GM12878 (cell line): ENCODE data around the gene PLS1. TPM values are rescaled to one million over a fixed set of nuclear protein-coding genes. Genes with fewer than 3 reads are reported as not detected.
"Not testable (repeated sequence)": the region's sequence is repeated elsewhere in the genome, so short reads cannot be mapped to it uniquely, and the experiment has no call there.

Experiments
- ATAC-seq: fragments of 200-7000 bp; cut with Tn5 transposase; 3 replicates; pipeline ENCODE4 v1.9.1; 2020; ENCODE audit warnings: mild to moderate bottlenecking, moderate library complexity
- BruUV-seq: library from RNA; stranded (reverse); fragments of 400-500 nt; replicated peaks from 2 replicates; lab custom pipeline; 2021; lab: Mats Ljungman, UMichigan
- CTCF ChIA-PET: fragments of 300-600 bp; sonication (Branson Sonifier 250); formaldehyde crosslinking; extraction: SDS; loops from one replicate; lab custom pipeline; 2021; ENCODE audit warnings: inconsistent platforms; lab: Yijun Ruan, JAX
- POLR2A ChIA-PET: fragments of 350-600 bp; formaldehyde crosslinking; extraction: SDS; loops from one replicate; lab custom pipeline; 2021; ENCODE audit warnings: inconsistent platforms; lab: Charles Lee
- RAD21 ChIA-PET: fragments of 300-600 bp; sonication (Branson Sonifier 250); formaldehyde crosslinking; loops from one replicate; lab custom pipeline; 2023; ENCODE audit warnings: antibody characterized with exemption; ENCODE audit not compliant: unreplicated experiment; lab: Charles Lee
- SMC1A ChIA-PET: fragments of 300-600 bp; sonication (Branson Sonifier 250); formaldehyde crosslinking; loops from one replicate; lab custom pipeline; 2023; ENCODE audit not compliant: unreplicated experiment, uncharacterized antibody; lab: Charles Lee
- DNase-seq: peaks from one replicate; pipeline ENCODE4 v3.0.0-alpha.2; 2011; ENCODE audit warnings: low read depth, low spot score
- FAIRE-seq: peaks from 3 replicates; lab custom pipeline; 2011; peaks lifted over from hg19 to GRCh38; lab: Jason Lieb, UNC
- H2AFZ ChIP-seq: 2 replicates; pipeline ENCODE4 v1.6.0; 2011; ENCODE audit warnings: low read depth, low read length, control low read depth; ENCODE audit not compliant: control insufficient read depth
- H3K27ac ChIP-seq: 2 replicates; pipeline ENCODE4 v1.5.1; 2011; ENCODE audit warnings: control low read depth; ENCODE audit not compliant: control insufficient read depth, insufficient read depth
- H3K27me3 ChIP-seq, 2 experiments: replicated peaks in 1 of 2; 2 replicates each; pipeline versions ENCODE4 v1.6.0 to v1.6.1; 2011; ENCODE audit warnings: low read length in 1 of 2; ENCODE audit not compliant: control insufficient read depth in 2 of 2, insufficient read depth in 2 of 2
- H3K36me3 ChIP-seq, 2 experiments: 2 replicates each; pipeline ENCODE4 v1.5.1; 2011; ENCODE audit warnings: low read length in 1 of 2; ENCODE audit not compliant: control insufficient read depth in 2 of 2, insufficient read depth in 2 of 2
- H3K4me1 ChIP-seq: 2 replicates; pipeline ENCODE4 v1.6.1; 2011; ENCODE audit warnings: mild to moderate bottlenecking, low read length, moderate library complexity, mixed read lengths; ENCODE audit not compliant: control insufficient read depth, insufficient read depth
- H3K4me2 ChIP-seq: 2 replicates; pipeline ENCODE4 v1.6.0; 2011; ENCODE audit warnings: control low read depth; ENCODE audit not compliant: control insufficient read depth, insufficient read depth
- H3K4me3 ChIP-seq: fragments of 200-600 bp; sonication (generic); 2 replicates; pipeline ENCODE4 v1.5.1; 2016
- H3K79me2 ChIP-seq: 2 replicates; pipeline ENCODE4 v1.6.0; 2011; ENCODE audit warnings: low read length; ENCODE audit not compliant: control insufficient read depth, insufficient read depth
- H3K9ac ChIP-seq: 2 replicates; pipeline ENCODE4 v1.8.0; 2011; ENCODE audit warnings: low read length, control low read depth, mixed read lengths; ENCODE audit not compliant: control insufficient read depth, insufficient read depth
- H3K9me3 ChIP-seq: replicated peaks from 3 replicates; pipeline ENCODE4 v1.5.1; 2011; ENCODE audit warnings: mild to moderate bottlenecking, low read length; ENCODE audit not compliant: control insufficient read depth, insufficient read depth
- H4K20me1 ChIP-seq: 2 replicates; pipeline ENCODE4 v1.6.0; 2011; ENCODE audit not compliant: control insufficient read depth, insufficient read depth
- HDAC2 ChIP-seq: fragments of 200-600 bp; sonication (generic); IDR thresholded peaks from 2 replicates; pipeline ENCODE4 v1.6.1; 2017
- POLR2A ChIP-seq: IDR thresholded peaks from 2 replicates; pipeline ENCODE4 v1.6.1; 2011; ENCODE audit warnings: low read depth, mild to moderate bottlenecking, low read length
- TAF1 ChIP-seq: IDR thresholded peaks from 2 replicates; pipeline ENCODE4 v1.6.1; 2011; ENCODE audit warnings: mild to moderate bottlenecking, low read depth, low read length, borderline replicate concordance
- WGBS: methylation state at CpG from one replicate; pipeline ENCODE4 v1.1.6; 2016; ENCODE audit warnings: low lambda C conversion rate; ENCODE audit not compliant: insufficient replicate concordance, insufficient coverage; ENCODE audit errors: missing lambda C conversion rate; 5-methylcytosine and 5-hydroxymethylcytosine counted together
- in situ Hi-C: fragments of 300-500 bp; cut with MboI; formaldehyde crosslinking; loops from 9 replicates; pipeline ENCODE4 v1.14.3; 2018; ENCODE audit warnings: mixed read lengths
- intact Hi-C: fragments of 100-400 bp; cut with micrococcal nuclease; formaldehyde crosslinking; loops from one replicate; pipeline ENCODE4 v1.14.2; 2022; ENCODE audit not compliant: unreplicated experiment
- polyA plus RNA-seq, 11 experiments: library from polyadenylated mRNA; depleted of rRNA in 4 of 11; unstranded in 6 of 11; stranded (reverse) in 5 of 11; fragments of >200 nt; fragmentation: Nextera tagmentation in 4 of 11; fragmentation: Illumina TruSeq in 1 of 11; extraction: Ambion mirVana in 4 of 11; extraction: Trizol in 1 of 11; gene quantifications; 1 replicate in 1 of 11; 2 replicates in 10 of 11; pipeline versions ENCODE4 v1.2.1 to v1.2.3, GENCODE V29; 2011 to 2016; ENCODE audit warnings: inconsistent platforms in 2 of 11, missing spikeins in 2 of 11, low read depth in 1 of 11
- total RNA-seq, 4 experiments: library from RNA; depleted of rRNA in 3 of 4; stranded (reverse); fragments of >200 nt in 3 of 4; fragmentation: Illumina TruSeq in 1 of 4; extraction: Trizol in 1 of 4; gene quantifications; 2 replicates each; pipeline versions ENCODE4 v1.2.1 to v1.2.3, GENCODE V29; 2013 to 2021

PLS1 gene
- total and polyA plus RNA-seq, 10 of the 15 experiments (the other 5 are each of a cell fraction or from before 2014, with no cell fraction given), result 0.59 to 11.7 (median 1.7) TPM

GRCh38 chr3:142568393-142569017 is 27.7 kb upstream of the PLS1 start:
- no peaks in the 10 kb centered on the region; the same call in 2 of the 3 replicates for H3K9me3 ChIP-seq
- H3K36me3 ChIP-seq, result peaks cover 0 to 7% of the 10 kb centered on the region in 2 experiments; a peak in 2 of 4 replicates
- no peaks in the 10 kb centered on the region for H4K20me1 ChIP-seq
- ChIA-PET RAD21 (no interaction called here), SMC1A (no interaction called here), CTCF (no interaction called here), POLR2A (no interaction called here)
- H3K4me3 ChIP-seq, result no peak overlapping the region
- H3K9ac ChIP-seq, result no peak overlapping the region
- no peak overlapping the region for H2AFZ ChIP-seq
- no TSS peak for BruUV-seq
- in situ Hi-C loops, result no loop called here
- H3K27me3 ChIP-seq, result no peaks in the 10 kb centered on the region
- FAIRE-seq (no peak), DNase-seq (no peak), ATAC-seq (no peak)
- H3K4me1 ChIP-seq, result no peaks in the 10 kb centered on the region
- no peak for TF ChIP-seq HDAC2
- no peak for TF ChIP-seq TAF1
- 0 out of 2 replicates have a peak, but pooled peaks have one; percentile 26 for TF ChIP-seq POLR2A
- 97% methylated on average over 20 of the region's 21 CpGs for WGBS
- H3K27ac ChIP-seq, result no peak overlapping the region
- H3K79me2 ChIP-seq, result peaks cover 13% of the 10 kb centered on the region
- no peak overlapping the region for H3K4me2 ChIP-seq
- intact Hi-C loops, result no loop called here

DNA sequence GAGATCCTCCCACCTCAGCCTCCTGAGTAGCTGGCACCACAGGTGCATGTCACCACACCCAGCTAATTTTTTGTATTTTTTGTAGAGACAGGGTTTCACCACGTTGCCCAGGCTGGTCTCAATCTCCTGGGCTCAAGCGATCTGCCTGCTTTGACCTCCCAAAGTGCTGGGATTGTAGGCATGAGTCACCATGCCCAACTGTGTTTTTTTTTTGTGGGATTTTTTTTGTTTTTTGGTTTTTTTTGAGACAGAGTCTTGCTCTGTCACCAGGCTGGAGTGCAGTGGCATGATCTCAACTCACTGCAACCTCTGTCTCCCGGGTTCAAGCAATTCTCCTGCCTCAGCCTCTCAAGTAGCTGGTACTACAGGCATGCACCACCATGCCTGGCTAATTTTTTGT is 26.8 kb upstream of the PLS1 start:
- SMC1A ChIA-PET, result interaction anchor here (0.9 kb wide), 1 partner anchor 10 kb away, joined by 4 read pairs; the partner anchor contains the start of gene ATR
- BruUV-seq, CTCF ChIA-PET, RAD21 ChIA-PET, H3K4me2 ChIP-seq, H4K20me1 ChIP-seq, DNase-seq, H2AFZ ChIP-seq, H3K9ac ChIP-seq, H3K36me3 ChIP-seq, in situ Hi-C loops, H3K4me3 ChIP-seq, H3K4me1 ChIP-seq, H3K9me3 ChIP-seq, FAIRE-seq, intact Hi-C loops, POLR2A ChIA-PET, H3K27me3 ChIP-seq, ATAC-seq, H3K27ac ChIP-seq: not testable (repeated sequence)
- H3K79me2 ChIP-seq, result peaks cover 17% of the 10 kb centered on the region
- 96% methylated on average over 3 of the region's 3 CpGs for WGBS

DNA sequence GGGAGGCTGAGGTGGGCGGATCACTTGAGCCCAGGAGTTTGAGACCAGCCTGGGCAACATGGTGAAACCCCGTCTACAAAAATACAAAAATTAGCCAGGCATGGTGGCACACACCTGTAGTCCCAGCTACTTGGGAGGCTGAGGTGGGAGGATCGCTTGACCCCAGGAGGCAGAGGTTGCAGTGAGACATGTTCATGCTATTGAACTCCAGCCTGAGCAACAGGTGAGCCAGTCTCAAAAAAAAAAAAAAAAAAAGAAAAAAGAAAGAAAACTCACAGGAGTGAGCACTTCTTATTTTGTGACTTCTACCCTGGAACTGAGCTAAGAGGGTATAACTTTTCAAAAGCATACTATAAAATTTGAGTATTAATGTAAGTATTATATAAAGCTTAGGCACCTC is 22.0 kb upstream of the PLS1 start:
- H4K20me1 ChIP-seq, FAIRE-seq, in situ Hi-C loops, H3K27ac ChIP-seq, ATAC-seq, H3K27me3 ChIP-seq, H3K4me2 ChIP-seq, DNase-seq, RAD21 ChIA-PET, CTCF ChIA-PET, H3K4me3 ChIP-seq, H3K4me1 ChIP-seq, H3K36me3 ChIP-seq, H2AFZ ChIP-seq, BruUV-seq, SMC1A ChIA-PET, intact Hi-C loops, H3K9ac ChIP-seq, H3K9me3 ChIP-seq: not testable (repeated sequence)
- 99% methylated on average over 3 of the region's 3 CpGs for WGBS
- POLR2A ChIA-PET, result interaction anchor here (0.6 to 0.7 kb wide), 4 partner anchors 13 to 1101 kb away, joined by 3 to 6 read pairs (median 4); no protein-coding TSS in a partner anchor
- peaks cover 58% of the 10 kb centered on the region for H3K79me2 ChIP-seq
